NOMO-1 treated with DMSO at 0.1 percent for 48 hours (cell line): Measurements from ENCODE around the gene ZCWPW1.
"Not testable (repeated sequence)": the region's sequence is repeated elsewhere in the genome, so short reads cannot be mapped to it uniquely, and the experiment has no call there.

ENCODE experiments used
- DNase-seq: peaks from one replicate; lab custom pipeline; 2025; ENCODE audit not compliant: unreplicated experiment; lab: John Stamatoyannopoulos, UW

The ZCWPW1 gene

DNA sequence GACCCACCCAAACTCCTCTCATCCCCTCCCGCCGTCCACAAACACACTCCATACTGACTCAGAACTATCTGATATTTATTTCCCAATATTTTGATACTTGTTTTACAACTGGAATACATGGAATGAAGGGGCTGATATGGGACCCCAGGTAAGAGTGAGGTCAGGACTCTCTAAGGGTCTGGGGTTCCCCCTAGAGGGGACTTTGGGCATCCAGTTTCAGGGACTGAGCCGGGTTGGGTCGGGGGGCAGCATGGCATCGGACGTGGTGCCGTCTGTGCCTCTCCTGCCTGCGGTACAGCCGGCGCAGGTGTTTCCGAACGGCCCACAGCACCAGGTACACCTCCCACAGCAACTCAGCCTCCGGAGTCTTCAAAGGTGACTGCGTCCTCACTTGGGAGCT lies 28.1 kb upstream of the ZCWPW1 start:
- DNase-seq: no peak

DNA sequence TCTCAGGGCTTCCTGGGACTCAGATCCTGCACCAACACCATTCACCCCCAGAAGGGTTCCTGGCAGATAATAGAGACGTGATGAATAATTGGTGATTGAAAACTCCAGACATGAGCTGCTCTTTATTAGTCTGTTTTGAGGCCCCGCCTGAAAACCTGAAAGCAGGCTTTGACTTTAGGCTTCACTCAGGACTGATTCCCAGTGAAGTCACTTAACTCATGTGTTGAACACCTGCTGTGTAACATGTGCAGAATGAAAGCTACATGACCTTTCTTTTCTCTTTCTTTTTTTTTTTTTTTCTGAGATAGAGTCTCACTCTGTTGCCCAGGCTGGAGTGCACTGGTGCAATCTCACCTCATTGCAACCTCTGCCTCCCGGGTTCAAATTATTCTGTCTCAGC lies 26.7 kb upstream of the ZCWPW1 start:
- no peak for DNase-seq

DNA sequence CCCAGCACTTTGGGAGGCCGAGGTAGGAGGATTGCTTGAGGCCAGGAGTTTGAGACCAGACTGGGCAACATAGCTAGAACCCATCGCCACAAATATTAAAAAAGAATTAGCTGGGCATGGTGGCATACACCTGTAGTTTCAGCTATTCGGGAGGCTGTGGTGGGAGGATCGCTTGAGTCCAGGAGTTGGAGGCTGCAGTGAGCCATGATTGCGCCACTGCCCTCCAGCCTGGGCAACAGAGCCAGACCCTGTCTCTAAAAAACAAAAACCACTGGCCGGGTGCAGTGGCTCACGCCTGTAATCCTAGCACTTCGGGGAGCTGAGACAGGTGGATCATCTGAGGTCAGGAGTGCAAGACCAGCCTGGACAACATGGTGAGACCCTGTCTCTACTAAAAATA lies 25.4 kb upstream of the ZCWPW1 start:
- not testable (repeated sequence) for DNase-seq

DNA sequence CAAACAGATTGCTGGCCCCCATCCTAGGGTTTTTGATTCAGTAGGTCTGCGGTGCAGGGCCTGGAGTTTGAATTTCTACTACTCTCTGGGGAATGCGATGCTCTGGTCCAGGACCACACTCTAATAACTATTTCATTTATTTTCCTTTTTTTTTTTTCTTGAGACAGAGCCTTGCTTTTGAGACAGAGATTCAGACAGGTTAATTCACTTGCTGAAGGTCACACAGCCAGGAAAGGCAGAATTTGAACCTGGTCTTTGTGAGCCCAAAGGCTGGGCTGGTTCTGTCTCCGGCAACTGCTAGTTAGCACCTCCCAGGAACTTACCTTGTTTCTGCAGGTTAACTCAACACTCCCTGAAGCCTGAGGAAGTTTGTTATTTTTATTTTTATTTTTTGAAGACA lies 24.0 kb upstream of the ZCWPW1 start:
- no peak for DNase-seq

DNA sequence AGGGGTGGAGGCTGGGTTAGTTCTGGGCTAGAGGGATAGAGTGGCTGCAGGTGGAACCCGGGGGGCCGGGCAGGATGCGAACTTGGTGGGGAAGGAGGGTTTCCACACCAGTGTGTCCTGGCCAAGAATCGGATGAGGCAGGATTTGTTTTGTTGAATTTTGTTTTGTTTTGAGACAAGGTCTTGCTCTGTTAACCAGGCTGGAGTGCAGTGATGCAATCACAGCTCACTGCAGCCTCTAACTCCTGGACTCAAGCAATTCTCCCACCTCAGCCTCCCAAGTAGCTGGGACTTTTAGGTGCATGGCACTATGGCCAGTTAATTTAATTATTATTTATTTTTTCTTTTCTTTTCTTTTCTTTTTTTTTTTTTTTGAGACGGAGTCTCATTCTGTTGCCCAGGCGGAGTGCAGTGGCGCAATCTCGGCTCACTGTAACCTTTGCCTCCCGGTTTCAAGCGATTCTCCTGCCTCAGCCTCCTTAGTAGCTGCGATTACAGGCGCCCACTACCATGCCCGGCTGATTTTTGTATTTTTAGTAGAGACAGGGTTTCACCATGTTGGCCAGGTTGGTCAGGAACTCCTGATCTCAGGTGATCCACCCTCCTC lies 20.8 kb upstream of the ZCWPW1 start:
- no peak for DNase-seq

DNA sequence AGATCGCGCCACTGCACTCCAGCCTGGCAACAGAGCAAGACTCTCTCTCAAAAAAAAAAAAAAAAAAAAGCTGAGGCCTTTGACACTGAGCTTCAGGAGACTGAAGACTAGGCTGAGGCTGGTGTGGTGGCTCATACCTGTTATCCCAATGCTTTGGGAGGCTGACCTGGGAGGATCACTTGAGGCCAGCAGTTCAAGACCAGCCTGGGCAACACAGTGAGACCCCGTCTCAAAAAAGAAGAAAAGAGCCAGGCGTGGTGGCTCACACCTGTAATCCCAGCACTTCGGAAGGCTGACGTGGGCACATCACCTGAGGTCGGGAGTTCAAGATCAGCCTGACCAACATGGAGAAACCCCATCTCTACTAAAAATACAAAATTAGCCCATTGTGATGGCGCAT lies 18.9 kb upstream of the ZCWPW1 start:
- not testable (repeated sequence) for DNase-seq

DNA sequence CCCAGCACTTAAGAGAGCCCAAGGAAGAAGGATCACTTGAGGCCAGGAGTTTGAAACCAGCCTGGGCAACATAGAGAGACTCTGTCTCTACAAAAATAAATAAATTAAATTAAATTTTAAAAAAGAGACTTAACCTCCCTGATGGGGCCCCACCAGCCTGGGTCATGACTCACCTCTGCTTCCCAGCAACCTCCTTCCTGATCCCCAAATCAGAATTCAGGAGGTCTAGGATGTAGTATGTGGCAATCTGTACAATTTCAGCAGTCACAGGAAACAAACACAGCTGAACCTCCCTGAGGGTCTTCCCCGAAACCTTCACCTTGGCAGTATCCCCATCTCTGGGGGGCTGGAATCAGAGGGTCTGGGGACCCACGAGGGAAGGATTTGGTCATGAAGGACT lies 17.5 kb upstream of the ZCWPW1 start:
- no peak for DNase-seq

DNA sequence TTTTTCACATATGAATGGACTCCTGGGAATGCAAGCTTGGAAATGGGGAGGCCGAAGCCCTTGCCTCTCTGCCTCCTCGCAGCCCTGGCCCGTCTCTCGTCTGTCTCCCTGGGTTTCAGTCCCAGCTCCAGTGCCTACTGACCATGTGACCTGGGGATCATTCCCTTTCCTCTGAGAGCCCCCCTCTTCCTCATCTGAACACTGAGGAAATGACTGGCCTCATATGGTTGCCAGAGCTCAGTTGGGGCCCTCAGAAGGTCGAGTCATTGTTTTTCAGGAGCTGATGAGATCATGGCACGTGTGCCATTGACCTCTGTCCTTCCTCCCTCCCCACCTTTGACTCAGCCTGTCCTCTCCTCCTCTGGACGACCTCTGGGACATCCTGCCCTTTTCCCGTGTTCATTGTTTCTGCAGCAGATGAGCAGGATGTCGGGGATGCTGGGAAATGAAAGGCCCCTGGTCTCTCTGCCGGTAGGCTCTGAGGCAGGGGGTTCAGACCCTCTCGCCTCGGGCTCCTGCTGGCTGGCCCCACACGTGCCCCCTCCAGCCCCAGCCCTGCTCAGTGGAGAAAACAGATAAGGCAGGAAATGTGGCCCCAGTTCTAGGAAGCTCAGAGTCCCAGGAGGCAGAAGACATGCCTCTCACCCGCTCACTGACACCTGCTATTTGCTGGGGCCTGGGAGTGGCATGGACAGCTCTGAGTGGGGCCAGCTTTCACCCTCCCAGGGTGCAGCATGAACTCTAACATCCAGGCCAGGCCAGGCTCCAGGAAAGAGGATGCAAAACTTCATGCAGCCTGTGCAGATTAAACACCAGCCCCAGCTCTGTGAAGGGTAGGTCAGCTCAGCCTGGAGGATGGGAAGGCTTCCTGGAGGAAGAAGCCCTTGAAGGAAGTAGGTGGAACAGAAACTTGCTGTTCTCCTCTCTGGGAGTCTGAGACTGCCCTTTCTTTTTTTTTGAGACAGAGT lies 16.1 kb upstream of the ZCWPW1 start:
- peak; percentile 27 for DNase-seq

DNA sequence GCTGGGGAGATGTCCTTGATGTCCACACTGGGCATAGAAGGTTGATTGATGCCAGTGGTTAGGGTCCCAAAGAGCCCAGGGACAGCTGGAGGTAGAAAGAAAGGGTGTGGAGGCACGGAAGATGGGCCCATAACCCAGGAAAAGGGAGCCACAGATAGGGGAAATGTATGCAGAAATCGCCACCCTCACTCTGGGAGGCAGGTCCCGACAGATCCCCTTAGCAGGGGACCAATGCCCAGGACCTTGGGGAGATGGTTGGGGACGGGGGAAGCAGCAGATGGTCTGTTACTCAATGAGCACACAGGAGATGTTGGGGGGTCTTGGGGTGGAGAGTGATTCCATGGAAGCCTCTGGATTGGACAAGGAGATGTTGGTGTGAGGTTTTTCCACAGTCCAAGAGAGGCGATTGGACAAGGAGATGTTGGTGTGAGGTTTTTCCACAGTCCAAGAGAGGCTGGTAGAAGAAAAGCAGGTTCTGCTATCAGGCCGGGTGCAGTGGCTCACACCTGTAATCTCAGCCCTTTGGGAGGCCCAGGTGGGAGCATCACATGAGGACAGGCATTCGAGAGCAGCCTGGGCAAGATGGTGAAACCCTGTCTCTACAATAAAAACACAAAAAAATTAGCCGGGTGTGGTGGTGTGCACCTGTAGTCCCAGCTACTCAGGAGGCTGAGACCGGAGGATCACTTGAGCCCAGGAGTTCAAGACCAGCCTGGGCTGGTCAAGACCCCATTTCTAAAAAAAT lies 14.8 kb upstream of the ZCWPW1 start:
- no peak for DNase-seq

DNA sequence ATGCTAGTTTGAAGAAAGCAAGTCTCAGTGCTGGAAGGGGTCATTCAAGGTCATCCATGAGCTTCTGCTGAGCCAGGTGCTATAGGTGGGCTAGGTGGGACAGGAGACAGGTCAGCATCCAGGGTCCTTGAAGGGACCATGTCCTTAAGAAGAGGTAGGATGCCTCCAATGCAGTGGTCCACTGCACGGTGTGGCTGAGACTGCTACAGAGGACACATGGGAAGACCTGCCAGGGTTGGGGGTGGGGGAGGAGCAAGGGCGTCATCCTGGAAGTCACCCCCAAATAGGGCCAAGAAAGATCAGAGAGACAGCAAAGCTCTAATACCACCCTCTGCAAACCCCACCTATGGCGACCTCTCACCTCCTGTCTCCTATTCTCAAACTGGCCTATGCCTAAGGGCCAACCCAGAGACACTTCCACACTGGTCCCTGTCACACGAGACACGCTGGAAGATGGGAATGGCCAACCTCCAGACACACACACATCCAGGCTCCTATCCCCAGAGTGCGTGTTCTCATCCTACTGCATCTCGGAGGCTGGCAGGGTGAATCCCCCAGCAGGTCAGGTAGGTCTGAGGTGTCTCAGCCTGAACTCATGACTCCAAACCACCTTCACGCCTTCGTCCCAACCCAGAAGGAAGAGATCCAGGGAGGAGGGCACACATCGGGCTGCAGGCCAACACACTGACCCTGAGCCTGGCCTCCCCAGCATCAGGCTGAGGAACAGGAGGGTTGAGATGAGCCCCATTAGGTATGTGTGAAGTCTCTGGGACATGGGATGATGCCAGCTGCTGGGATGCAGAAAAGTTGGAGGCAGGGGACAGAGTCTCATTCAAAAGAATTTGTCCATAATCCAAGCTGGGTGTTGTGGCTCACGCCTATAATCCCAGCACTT lies 13.4 kb upstream of the ZCWPW1 start:
- DNase-seq: no peak

DNA sequence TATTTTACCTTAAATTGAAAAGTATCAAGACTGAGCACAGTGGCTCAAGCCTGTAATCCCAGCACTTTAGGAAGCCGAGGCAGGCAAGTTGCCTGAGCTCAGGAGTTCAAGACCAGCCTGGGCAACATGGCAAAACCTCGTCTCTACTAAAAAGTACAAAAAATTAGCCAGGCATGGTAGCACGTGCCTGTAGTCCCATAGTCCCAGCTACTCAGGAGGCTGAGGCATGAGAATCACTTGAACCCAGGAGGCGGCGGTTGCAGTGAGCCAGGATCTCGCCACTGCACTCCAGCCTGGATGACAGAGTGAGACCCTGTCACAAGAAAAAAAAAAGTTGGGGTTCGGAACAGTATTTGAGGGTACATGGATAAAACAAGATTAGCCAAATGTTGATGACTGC lies 10.7 kb upstream of the ZCWPW1 start:
- not testable (repeated sequence) for DNase-seq

DNA sequence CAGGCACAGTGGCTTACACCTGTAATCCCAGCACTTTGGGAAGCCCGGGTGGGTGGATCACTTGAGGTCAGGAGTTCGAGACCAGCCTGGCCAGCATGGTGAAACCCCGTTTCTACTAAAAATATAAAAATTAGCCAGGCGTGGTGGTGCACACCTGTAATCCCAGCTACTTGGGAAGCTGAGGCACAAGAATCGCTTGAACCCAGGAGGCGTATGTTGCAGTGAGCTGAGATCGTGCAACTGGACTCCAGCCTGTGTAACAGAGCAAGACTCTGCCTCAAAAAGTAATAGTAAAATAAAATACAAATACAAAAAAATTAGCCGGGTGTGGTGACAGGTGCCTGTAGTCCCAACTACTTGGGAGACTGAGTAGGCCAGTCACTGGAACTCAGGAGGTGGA lies 10.2 kb upstream of the ZCWPW1 start:
- DNase-seq: not testable (repeated sequence)

DNA sequence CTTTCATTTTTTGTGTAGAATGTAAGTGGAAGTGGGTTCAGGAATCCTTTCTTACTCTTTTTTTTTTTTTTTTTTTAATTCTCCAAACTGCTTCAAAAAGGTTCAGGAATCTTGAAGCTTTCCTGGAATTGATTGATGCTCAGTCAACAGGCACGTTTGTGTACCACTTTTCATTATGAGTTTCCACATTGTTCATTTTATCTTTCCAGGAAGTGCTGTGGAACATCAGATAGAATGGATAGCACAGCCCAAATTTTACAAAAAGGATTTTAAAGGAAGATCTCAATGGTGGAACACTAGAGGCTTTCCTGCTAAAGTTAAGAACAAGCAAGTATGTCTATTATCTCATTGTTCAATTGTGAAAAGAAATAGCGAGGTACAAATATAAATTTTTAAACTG lies 9.7 kb upstream of the ZCWPW1 start:
- no peak for DNase-seq

DNA sequence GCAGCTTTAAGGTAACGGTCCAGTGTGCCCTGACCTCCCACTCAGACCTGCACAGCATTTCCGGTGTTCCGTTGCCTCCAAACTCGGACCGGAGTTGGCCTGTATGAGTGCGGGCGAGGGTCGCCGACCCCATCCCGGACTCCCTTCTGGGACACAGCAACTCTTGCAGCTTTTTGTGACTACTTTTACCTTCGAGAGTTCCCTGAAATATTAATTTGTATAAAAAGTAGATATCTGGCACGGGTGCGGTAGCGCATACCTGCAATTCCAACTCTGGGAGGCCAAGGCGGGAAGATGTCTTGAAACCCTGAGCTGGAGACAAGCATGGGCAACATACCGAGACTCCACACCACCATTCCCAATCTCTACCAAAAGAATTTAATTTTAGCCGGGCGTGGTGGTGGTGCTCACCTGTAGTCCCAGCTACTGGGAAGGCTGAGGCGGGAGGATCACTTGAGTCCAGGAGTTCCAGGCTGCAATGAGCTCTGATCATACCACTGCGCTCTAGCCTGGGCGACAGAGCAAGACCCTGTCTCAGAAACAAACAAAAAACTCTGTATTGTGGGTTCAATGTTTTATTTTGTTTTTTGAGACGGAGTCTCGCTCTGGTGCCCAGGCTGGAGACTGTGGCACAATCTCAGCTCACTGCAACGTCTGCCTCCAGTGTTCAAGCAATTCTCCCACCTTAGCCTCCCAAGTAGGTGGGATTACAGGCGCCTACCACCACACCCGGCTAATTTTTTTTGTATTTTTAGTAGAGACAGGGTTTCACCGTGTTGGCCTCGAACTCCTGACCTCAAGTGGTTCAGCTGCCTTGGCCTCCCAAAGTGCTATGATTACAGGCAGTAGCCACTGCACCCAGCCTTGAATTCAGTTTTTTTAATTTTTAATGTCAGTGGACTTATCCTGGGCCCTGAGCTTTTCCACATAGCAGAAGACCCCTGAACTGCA lies 8.9 kb upstream of the ZCWPW1 start:
- DNase-seq: no peak

DNA sequence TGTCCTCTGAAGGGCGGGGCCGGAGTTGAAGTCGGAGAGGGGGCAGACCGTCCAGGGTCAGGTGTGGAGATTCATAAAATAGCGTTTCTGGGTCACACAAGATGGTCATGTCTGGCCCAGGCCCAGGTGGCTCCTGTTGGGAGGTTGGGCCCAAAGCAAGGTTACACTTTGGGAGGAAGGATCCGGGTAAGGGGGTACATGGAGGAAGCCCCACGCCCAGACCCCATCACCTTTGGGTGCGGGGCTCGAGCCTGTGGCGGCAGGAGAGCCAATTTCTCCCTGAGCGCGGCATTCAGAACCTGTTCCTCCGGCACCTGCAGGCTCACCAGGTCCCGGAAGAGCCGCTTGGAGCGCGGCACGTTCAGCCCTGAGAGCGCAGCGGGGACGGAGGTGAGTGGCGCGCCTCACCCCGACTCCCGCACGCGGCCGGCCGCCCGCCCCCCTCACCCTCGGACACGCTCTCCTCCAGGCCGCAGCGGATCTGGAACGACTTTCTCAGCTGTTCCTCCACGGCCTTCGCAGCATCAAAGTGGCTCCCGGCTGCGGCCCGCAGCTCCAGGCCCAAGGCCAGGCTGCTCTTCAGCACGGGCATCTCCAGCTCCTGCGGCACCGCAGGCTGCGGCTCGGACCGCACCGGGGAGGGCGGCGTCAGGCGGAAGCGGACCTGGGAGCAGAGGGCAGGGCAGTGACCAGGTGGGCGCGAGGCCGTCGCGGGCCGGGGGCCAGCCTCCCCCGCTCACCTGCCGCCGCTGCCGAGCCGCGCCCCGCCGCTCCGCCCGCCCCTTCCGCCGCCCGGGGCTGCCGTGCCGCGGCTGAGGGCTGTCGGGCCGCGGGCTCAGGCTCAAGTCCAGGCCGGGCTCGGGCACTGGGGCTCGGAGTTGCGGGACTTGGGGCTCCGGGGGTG lies 7.2 kb upstream of the ZCWPW1 start:
- DNase-seq: peak; percentile 36

DNA sequence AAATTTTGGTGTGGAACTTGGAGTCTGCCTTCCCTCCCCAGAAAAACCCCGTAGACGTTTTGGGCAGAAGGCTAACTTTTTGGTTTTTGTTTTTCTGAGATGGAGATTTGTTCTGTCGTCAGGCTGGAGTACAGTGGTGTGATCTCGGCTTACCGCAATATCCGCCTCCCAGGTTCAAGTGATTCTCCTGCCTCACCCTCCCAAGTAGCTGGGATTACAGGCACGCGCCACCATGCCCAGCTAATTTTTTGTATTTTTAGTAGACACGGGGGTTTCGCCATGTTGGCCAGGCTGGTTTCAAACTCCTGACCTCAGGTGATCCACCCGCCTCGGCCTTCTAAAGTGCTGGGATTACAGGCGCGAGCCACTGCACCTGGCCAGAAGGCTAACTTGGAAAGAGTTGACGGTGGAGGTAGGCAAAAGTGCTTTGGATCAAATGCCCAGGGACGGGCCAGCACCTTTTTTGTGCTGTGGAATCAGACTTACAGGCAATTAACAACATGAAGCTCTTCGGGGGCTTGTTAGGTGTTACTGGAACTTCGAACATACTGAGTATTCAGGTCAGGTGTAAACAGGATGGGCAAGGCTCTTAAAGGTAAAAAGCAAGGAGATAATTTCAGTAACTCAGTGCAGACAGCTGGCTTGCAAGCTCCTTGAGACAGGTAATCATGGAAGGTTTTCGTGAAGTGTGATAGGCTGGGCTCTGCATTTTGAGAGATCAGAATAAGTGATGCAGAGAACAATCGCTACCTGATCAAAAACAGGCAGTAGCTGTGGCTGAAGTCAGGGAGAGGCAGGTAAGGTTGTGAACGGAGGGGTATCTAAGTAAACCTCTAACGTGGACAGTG lies 6.0 kb upstream of the ZCWPW1 start:
- DNase-seq: no peak

DNA sequence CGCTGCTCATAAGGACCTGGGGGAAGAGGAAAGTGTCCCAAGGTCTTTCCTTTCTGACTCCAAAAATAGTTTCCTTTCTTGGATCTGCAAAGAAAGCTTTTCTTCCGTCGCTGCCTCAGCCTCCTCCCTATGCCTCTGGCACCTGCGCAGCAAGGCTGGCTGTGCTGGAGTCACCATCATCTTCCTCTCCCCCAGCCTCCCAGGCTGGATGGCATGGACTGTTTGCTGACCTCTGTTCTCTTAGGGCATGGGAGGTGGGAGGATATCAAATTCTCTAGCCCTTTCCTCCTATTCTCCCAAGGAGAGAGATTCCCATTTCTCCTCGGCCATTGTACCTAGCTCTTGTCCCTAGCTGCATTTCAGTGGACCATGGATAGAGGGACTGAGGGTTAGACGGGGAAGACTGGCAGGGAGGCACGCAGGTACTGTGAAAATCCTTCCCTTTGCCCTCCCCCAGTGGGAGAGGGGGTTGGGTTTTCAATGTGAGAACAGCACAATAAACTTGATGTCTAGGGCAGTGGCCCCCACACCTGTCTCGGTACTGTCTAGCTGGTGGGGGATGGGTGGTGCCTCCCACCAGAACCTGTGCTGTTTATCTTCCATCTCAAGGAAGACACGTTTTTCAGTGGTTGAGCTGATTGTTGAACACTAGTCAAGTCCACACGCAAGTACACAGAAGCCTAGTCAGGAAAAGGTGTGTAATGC lies 5.2 kb upstream of the ZCWPW1 start:
- no peak for DNase-seq
